Heart right ventricle (tissue), 16 donors: ENCODE data around the gene NCOA6. TPM values are rescaled to one million over a fixed set of nuclear protein-coding genes. Genes with fewer than 3 reads are reported as not detected.

Experiments
- ATAC-seq, 8 donors: fragments of 200-7000 bp; cut with Tn5 transposase; one replicate each; pipeline ENCODE4 v1.9.1; 2020; ENCODE audit warnings: mild to moderate bottlenecking in 8 of 8, moderate library complexity in 8 of 8, moderate number of reproducible peaks in 1 of 8
- DNase-seq, 2 donors: peaks; one replicate each; pipeline ENCODE4 v3.0.0-alpha.2; 2020
- H3K27ac ChIP-seq, 10 donors: fragments of 200-600 bp; sonication (generic) in 2 of 10; one replicate each; pipeline versions ENCODE4 v1.5.0 to v1.8.0; 2020 to 2022; ENCODE audit warnings: mild to moderate bottlenecking in 3 of 10
- H3K27me3 ChIP-seq, 7 donors: fragments of 200-600 bp; one replicate each; pipeline ENCODE4 v1.8.0; 2021 to 2022; ENCODE audit warnings: mild to moderate bottlenecking in 2 of 7
- H3K36me3 ChIP-seq, 9 donors: fragments of 200-600 bp; sonication (generic) in 1 of 9; one replicate each; pipeline versions ENCODE4 v1.5.0 to v1.8.0; 2020 to 2022; ENCODE audit warnings: mild to moderate bottlenecking in 2 of 9
- H3K4me1 ChIP-seq, 9 donors: fragments of 200-600 bp; sonication (generic) in 1 of 9; one replicate each; pipeline versions ENCODE4 v1.5.0 to v1.8.0; 2020 to 2022; ENCODE audit warnings: mild to moderate bottlenecking in 4 of 9
- H3K4me3 ChIP-seq, 10 donors: fragments of 200-600 bp; sonication (generic) in 2 of 10; one replicate each; pipeline versions ENCODE4 v1.5.0 to v1.8.0; 2020 to 2022; ENCODE audit warnings: mild to moderate bottlenecking in 7 of 10, moderate library complexity in 2 of 10
- H3K9me3 ChIP-seq, 11 donors: fragments of 200-600 bp in 10 of 11; sonication (generic) in 2 of 11; one replicate each; pipeline versions ENCODE4 v1.5.0 to v1.8.0; 2013 to 2022; ENCODE audit warnings: mild to moderate bottlenecking in 2 of 11, control low read depth in 1 of 11, moderate library complexity in 1 of 11
- WGBS, 2 donors: extraction: QIAGEN DNeasy Blood & Tissue Kit; methylation state at CpG; one replicate each; pipeline ENCODE4 v1.1.7; 2013; ENCODE audit warnings: inconsistent platforms in 1 of 2; 5-methylcytosine and 5-hydroxymethylcytosine counted together
- intact Hi-C, 10 donors: fragments of 100-400 bp; cut with DNase I; formaldehyde crosslinking; loops; one replicate each; pipeline versions ENCODE4 v1.11.1 to v1.14.2; 2022
- polyA plus RNA-seq, 2 donors: library from polyadenylated mRNA; stranded (reverse); fragments of 200-250 nt; gene quantifications; one replicate each; pipeline ENCODE4 v1.2.3, GENCODE V29; 2013
- total RNA-seq, 10 donors: library from RNA; stranded (reverse); fragmentation: NEBNext Ultra II Directional in 3 of 10; extraction: Animal tissue kit (Norgen Biotek cat#: 25700) in 3 of 10; gene quantifications; one replicate each; pipeline versions ENCODE4 v1.2.1 to v1.2.4, GENCODE V29; 2021 to 2023
- TF ChIP-seq, protein P1 (sequence below), 9 donors: fragments of 200-600 bp; sonication (generic) in 2 of 9; IDR thresholded peaks; one replicate each; pipeline versions ENCODE4 v1.5.0 to v1.8.0; 2021 to 2022; ENCODE audit warnings: antibody characterized with exemption in 9 of 9, mild to moderate bottlenecking in 5 of 9, moderate library complexity in 1 of 9
- donor health status: Arrhythmogenic right ventricular cardiomyopathy.
- donor health status: ischemic (EF 13 %, LVEDD 7.1; RV severe dilation, severe dysfunction).
- donor health status: healthy with polysubstance abuse.
- donor health status: DM: no; HTN: yes; CAD: no.
- donor health status: DM: no; HTN: no; CAD: no.
- donor health status: ischemic (EF 25% LVEDD 6.9; RV normal size, moderate dysfunction).
- donor health status: ischemic (EF 25% LVEDD 5.7; RV mildly dilated, moderate dysfunction).
- donor health status: healthy.
- donor health status: DM: yes; HTN: yes; CAD: no.
- donor health status: Ischemic cardiomyopathy.
- donor health status: ischemic (EF 35%, LVEDD 5.7; RV mildly dilated, moderate dysfunction).
- donor health status: nonischemic (EF 11% LVEDD 7.7; RV severe dilation, severe dysfunction).
- donor health status: DM: yes; HTN: yes; CAD: no.
- donor health status: PGD.
- donor health status: ischemic (EF 29% LVEDD 5.4; RV normal size, mild dysfunction).
- donor health status: nonischemic (EF 23%, LVEDD 6.1; RV moderate dilation, normal function).

The NCOA6 gene
- total and polyA plus RNA-seq, 12 donors, result 11.6 to 37.5 (median 18.0) TPM

GRCh38 chr20:34863421-34863965 is 38.0 kb upstream of the NCOA6 start:
- Histone ChIP-seq H3K4me1 (peaks cover 0 to 10% (median 0%) of the 10 kb centered on the region in 9 donors), H3K4me3 (no peak overlapping the region), H3K9me3 (no peaks in the 10 kb centered on the region), H3K27ac (no peak overlapping the region), H3K27me3 (no peaks in the 10 kb centered on the region), H3K36me3 (peaks cover 0 to 36% (median 0%) of the 10 kb centered on the region in 9 donors)
- TF ChIP-seq, protein P1, sequence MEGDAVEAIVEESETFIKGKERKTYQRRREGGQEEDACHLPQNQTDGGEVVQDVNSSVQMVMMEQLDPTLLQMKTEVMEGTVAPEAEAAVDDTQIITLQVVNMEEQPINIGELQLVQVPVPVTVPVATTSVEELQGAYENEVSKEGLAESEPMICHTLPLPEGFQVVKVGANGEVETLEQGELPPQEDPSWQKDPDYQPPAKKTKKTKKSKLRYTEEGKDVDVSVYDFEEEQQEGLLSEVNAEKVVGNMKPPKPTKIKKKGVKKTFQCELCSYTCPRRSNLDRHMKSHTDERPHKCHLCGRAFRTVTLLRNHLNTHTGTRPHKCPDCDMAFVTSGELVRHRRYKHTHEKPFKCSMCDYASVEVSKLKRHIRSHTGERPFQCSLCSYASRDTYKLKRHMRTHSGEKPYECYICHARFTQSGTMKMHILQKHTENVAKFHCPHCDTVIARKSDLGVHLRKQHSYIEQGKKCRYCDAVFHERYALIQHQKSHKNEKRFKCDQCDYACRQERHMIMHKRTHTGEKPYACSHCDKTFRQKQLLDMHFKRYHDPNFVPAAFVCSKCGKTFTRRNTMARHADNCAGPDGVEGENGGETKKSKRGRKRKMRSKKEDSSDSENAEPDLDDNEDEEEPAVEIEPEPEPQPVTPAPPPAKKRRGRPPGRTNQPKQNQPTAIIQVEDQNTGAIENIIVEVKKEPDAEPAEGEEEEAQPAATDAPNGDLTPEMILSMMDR (IDR thresholded peaks at IDR 0.05), result no peak
- WGBS, 2 donors, result 69 to 76% methylated on average over 32 of the region's 32 CpGs
- ATAC-seq (peak in 2 of 8 donors; percentile 30 to 33), DNase-seq (no peak)
- intact Hi-C loops, result loop anchor here in 1 of 10 donors (10.0 kb wide), 1 partner anchor 411 kb away; the partner anchor contains the start of gene MMP24OS

DNA sequence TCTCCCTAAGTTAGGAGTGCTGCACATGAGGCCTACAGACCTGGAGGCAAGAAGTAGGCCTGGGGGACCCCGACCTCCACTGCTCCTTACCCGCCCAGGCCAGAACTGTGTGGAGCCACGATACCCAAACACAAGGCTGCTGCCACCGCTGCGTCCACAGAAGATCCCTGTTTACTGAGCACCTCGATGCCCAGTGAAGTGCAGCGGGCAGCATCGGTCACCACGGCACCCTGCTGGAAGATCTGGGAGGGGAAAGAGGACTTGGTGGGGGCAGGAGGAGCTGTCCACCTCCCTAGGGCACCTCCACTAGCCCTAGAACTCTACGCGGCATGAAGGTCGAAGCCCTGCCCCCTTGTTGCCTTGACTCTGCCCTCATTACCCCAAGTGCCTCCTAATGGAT is 37.3 kb upstream of the NCOA6 start:
- Histone ChIP-seq H3K27ac (no peak overlapping the region), H3K36me3 (peaks cover 0 to 43% (median 0%) of the 10 kb centered on the region in 9 donors), H3K4me3 (no peak overlapping the region), H3K9me3 (no peaks in the 10 kb centered on the region), H3K27me3 (no peaks in the 10 kb centered on the region), H3K4me1 (peaks cover 0 to 10% (median 0%) of the 10 kb centered on the region in 9 donors)
- intact Hi-C loops, result loop anchor here in 1 of 10 donors (10.0 kb wide), 1 partner anchor 412 kb away; the partner anchor contains the start of gene MMP24OS
- 92 to 95% methylated on average over 12 of the region's 12 CpGs for WGBS, 2 donors
- no peak for DNase-seq
- TF ChIP-seq, protein P1 (IDR thresholded peaks at IDR 0.05), result no peak
- peak in 1 of 8 donors; percentile 19 for ATAC-seq

- no peak overlapping the region for H3K4me3 ChIP-seq
- no peak overlapping the region for H3K27ac ChIP-seq
- WGBS, 2 donors, result 84 to 87% methylated on average over 7 of the region's 7 CpGs
- no peaks in the 10 kb centered on the region for H3K9me3 ChIP-seq
- ATAC-seq (no peak), DNase-seq (no peak)
- TF ChIP-seq, protein P1 (IDR thresholded peaks at IDR 0.05), result no peak
- no peaks in the 10 kb centered on the region for H3K27me3 ChIP-seq
- peaks cover 0 to 55% (median 0%) of the 10 kb centered on the region in 9 donors for H3K36me3 ChIP-seq
- peaks cover 0 to 10% (median 0%) of the 10 kb centered on the region in 9 donors for H3K4me1 ChIP-seq
- intact Hi-C loops, result loop anchor here in 1 of 10 donors (10.0 kb wide), 1 partner anchor 413 kb away; the partner anchor contains the start of gene MMP24OS
Measured at GRCh38 chr20:34861386-34862084, 36.1 kb upstream of the NCOA6 start.

- intact Hi-C loops, result loop anchor here in 1 of 10 donors (10.0 kb wide), 1 partner anchor 415 kb away; the partner anchor contains the start of gene MMP24OS
Measured at GRCh38 chr20:34859826-34860545, 34.5 kb upstream of the NCOA6 start.

More at GRCh38 chr20:34859826-34860545, 34.5 kb upstream of the NCOA6 start:
- 88% methylated on average over 9 of the region's 9 CpGs for WGBS, 2 donors
- Histone ChIP-seq H3K27me3 (no peaks in the 10 kb centered on the region), H3K9me3 (no peaks in the 10 kb centered on the region), H3K4me3 (no peak overlapping the region), H3K4me1 (peaks cover 0 to 10% (median 0%) of the 10 kb centered on the region in 9 donors), H3K36me3 (peaks cover 0 to 68% (median 7%) of the 10 kb centered on the region in 9 donors), H3K27ac (no peak overlapping the region)
- DNase-seq (no peak), ATAC-seq (no peak)
- TF ChIP-seq, protein P1 (IDR thresholded peaks at IDR 0.05), result no peak
